H9 (cell line): Measurements from ENCODE around the gene NCS1. TPM values are rescaled to one million over a fixed set of nuclear protein-coding genes. Genes with fewer than 3 reads are reported as not detected.

Experiments
- DNase-seq: peaks from one replicate; pipeline ENCODE4 v3.0.0-alpha.2; 2017
- H2AFZ ChIP-seq: one replicate; pipeline ENCODE4 v1.6.1; 2013; ENCODE audit warnings: mild to moderate bottlenecking, low read length, control low read depth, moderate library complexity
- H2AK5ac ChIP-seq: 2 replicates; pipeline ENCODE4 v1.6.1; 2013; ENCODE audit warnings: low read length, control low read depth, mixed read lengths; ENCODE audit not compliant: insufficient read length
- H2BK120ac ChIP-seq: one replicate; pipeline ENCODE4 v1.6.1; 2013; ENCODE audit warnings: low read depth, mild to moderate bottlenecking, low read length, control low read depth, inconsistent platforms; ENCODE audit not compliant: poor library complexity, severe bottlenecking
- H2BK12ac ChIP-seq: 2 replicates; pipeline ENCODE4 v1.6.1; 2013; ENCODE audit warnings: low read length, control low read depth, mixed read lengths, low read depth; ENCODE audit not compliant: insufficient read length
- H2BK15ac ChIP-seq: 2 replicates; pipeline ENCODE4 v1.6.1; 2013; ENCODE audit warnings: low read depth, low read length, control low read depth
- H2BK20ac ChIP-seq: one replicate; pipeline ENCODE4 v1.6.1; 2013; ENCODE audit warnings: low read depth, mild to moderate bottlenecking, low read length, control low read depth, inconsistent platforms; ENCODE audit not compliant: poor library complexity, severe bottlenecking
- H2BK5ac ChIP-seq: 2 replicates; pipeline ENCODE4 v1.6.1; 2013; ENCODE audit warnings: low read length, control low read depth, mixed read lengths; ENCODE audit not compliant: insufficient read length
- H3K14ac ChIP-seq: 2 replicates; pipeline ENCODE4 v1.6.1; 2013; ENCODE audit warnings: low read length, control low read depth; ENCODE audit not compliant: insufficient read depth
- H3K18ac ChIP-seq: 2 replicates; pipeline ENCODE4 v1.6.1; 2013; ENCODE audit warnings: low read depth, mild to moderate bottlenecking, mixed read lengths, low read length, control low read depth; ENCODE audit not compliant: insufficient read length
- H3K23ac ChIP-seq: 2 replicates; pipeline ENCODE4 v1.6.1; 2013; ENCODE audit warnings: low read length, control low read depth, mixed read lengths, low read depth; ENCODE audit not compliant: insufficient read length
- H3K23me2 ChIP-seq: 2 replicates; pipeline ENCODE4 v1.6.1; 2013; ENCODE audit warnings: low read depth, mild to moderate bottlenecking, mixed read lengths, low read length, control low read depth; ENCODE audit not compliant: insufficient read length, poor library complexity, severe bottlenecking
- H3K27ac ChIP-seq: 2 replicates; pipeline ENCODE4 v1.5.1; 2013; ENCODE audit warnings: low read length, control low read depth, mixed read lengths, low read depth; ENCODE audit not compliant: insufficient read length
- H3K27me3 ChIP-seq: 2 replicates; pipeline ENCODE4 v1.6.1; 2013; ENCODE audit warnings: low read length, control low read depth, inconsistent platforms; ENCODE audit not compliant: insufficient read depth
- H3K4ac ChIP-seq: 2 replicates; pipeline ENCODE4 v1.6.1; 2013; ENCODE audit warnings: low read depth, mild to moderate bottlenecking, control low read depth, inconsistent platforms, low read length, moderate library complexity
- H3K4me1 ChIP-seq: 2 replicates; pipeline ENCODE4 v1.6.1; 2013; ENCODE audit warnings: low read length, control low read depth, inconsistent platforms; ENCODE audit not compliant: insufficient read depth
- H3K4me2 ChIP-seq: 2 replicates; pipeline ENCODE4 v1.6.1; 2013; ENCODE audit warnings: low read length, control low read depth, mixed read lengths; ENCODE audit not compliant: insufficient read length, insufficient read depth
- H3K56ac ChIP-seq: 2 replicates; pipeline ENCODE4 v1.6.1; 2013; ENCODE audit warnings: low read depth, mild to moderate bottlenecking, mixed read lengths, low read length, control low read depth; ENCODE audit not compliant: insufficient read length
- H3K79me1 ChIP-seq: 2 replicates; pipeline ENCODE4 v1.6.1; 2013; ENCODE audit warnings: low read depth, mild to moderate bottlenecking, moderate library complexity, low read length, control low read depth, inconsistent platforms; ENCODE audit not compliant: insufficient read depth, poor library complexity, severe bottlenecking
- H3K79me2 ChIP-seq: 2 replicates; pipeline ENCODE4 v1.6.1; 2013; ENCODE audit warnings: low read length, control low read depth, inconsistent platforms; ENCODE audit not compliant: insufficient read depth
- H3K9ac ChIP-seq: 2 replicates; pipeline ENCODE4 v1.6.1; 2013; ENCODE audit warnings: low read length, control low read depth, mixed read lengths; ENCODE audit not compliant: insufficient read length; ENCODE audit errors: extremely low read depth
- H3K9me3 ChIP-seq: one replicate; pipeline ENCODE4 v1.6.1; 2013; ENCODE audit warnings: low read depth, low read length, inconsistent platforms; ENCODE audit not compliant: control insufficient read depth
- H3T11ph ChIP-seq: one replicate; pipeline ENCODE4 v1.6.1; 2013; ENCODE audit warnings: mild to moderate bottlenecking, low read length, control low read depth, inconsistent platforms
- H4K20me1 ChIP-seq: one replicate; pipeline ENCODE4 v1.6.1; 2013; ENCODE audit not compliant: control insufficient read depth, insufficient read length, insufficient read depth
- H4K5ac ChIP-seq: 2 replicates; pipeline ENCODE4 v1.6.1; 2013; ENCODE audit warnings: low read depth, mild to moderate bottlenecking, mixed read lengths, low read length, control low read depth; ENCODE audit not compliant: insufficient read length
- H4K8ac ChIP-seq: replicated peaks from 2 replicates; pipeline ENCODE4 v1.6.1; 2013; ENCODE audit warnings: low read length, control low read depth, mixed read lengths, low read depth; ENCODE audit not compliant: insufficient read length
- H4K91ac ChIP-seq: 2 replicates; pipeline ENCODE4 v1.6.1; 2013; ENCODE audit warnings: low read depth, mild to moderate bottlenecking, moderate library complexity, mixed read lengths, low read length, control low read depth; ENCODE audit not compliant: insufficient read length
- H3K27ac Mint-ChIP-seq, 3 experiments: 2 replicates in 2 of 3; 3 replicates in 1 of 3; pipeline ENCODE4 v1.8.0; 2020 to 2021; ENCODE audit warnings: mixed read lengths in 3 of 3, mild to moderate bottlenecking in 1 of 3, moderate library complexity in 1 of 3
- H3K27me3 Mint-ChIP-seq: 2 replicates; pipeline ENCODE4 v1.8.0; 2021; ENCODE audit warnings: low read depth, mild to moderate bottlenecking, moderate library complexity, mixed read lengths
- H3K36me3 Mint-ChIP-seq, 3 experiments: 2 replicates in 2 of 3; 3 replicates in 1 of 3; pipeline ENCODE4 v1.8.0; 2020 to 2021; ENCODE audit warnings: low read depth in 3 of 3, mixed read lengths in 3 of 3; ENCODE audit not compliant: insufficient read depth in 1 of 3
- H3K4me1 Mint-ChIP-seq, 2 experiments: 2 replicates each; pipeline ENCODE4 v1.8.0; 2020; ENCODE audit warnings: mixed read lengths in 2 of 2
- H3K4me3 Mint-ChIP-seq, 2 experiments: 2 replicates in 1 of 2; 3 replicates in 1 of 2; pipeline ENCODE4 v1.8.0; 2020 to 2021; ENCODE audit warnings: mild to moderate bottlenecking in 2 of 2, mixed read lengths in 2 of 2, moderate library complexity in 1 of 2
- H3K9me3 Mint-ChIP-seq, 2 experiments: 2 replicates in 1 of 2; 3 replicates in 1 of 2; pipeline ENCODE4 v1.8.0; 2020; ENCODE audit warnings: mild to moderate bottlenecking in 2 of 2, mixed read lengths in 2 of 2, moderate library complexity in 1 of 2
- CTCF ChIP-seq: fragments of 200-600 bp; sonication (generic); conservative IDR thresholded peaks from 3 replicates; pipeline ENCODE4 v1.8.0; 2021; ENCODE audit warnings: antibody characterized with exemption, mild to moderate bottlenecking
- WGBS: extraction: QIAGEN DNeasy Blood & Tissue Kit; methylation state at CpG from one replicate; pipeline ENCODE4 v1.1.7; 2013; ENCODE audit warnings: missing lambda C conversion rate, low lambda C conversion rate, mixed read lengths; ENCODE audit not compliant: insufficient read length; ENCODE audit errors: extremely low coverage; 5-methylcytosine and 5-hydroxymethylcytosine counted together
- total RNA-seq: library from RNA; stranded (reverse); gene quantifications from 2 replicates; pipeline ENCODE4 v1.2.1, GENCODE V29; 2021

The NCS1 gene
- total RNA-seq, 1 experiment from 2014 or later = 38.1 TPM

- no peak overlapping the region for H2BK12ac ChIP-seq
- H4K8ac ChIP-seq = no peak overlapping the region
- H4K91ac ChIP-seq = no peak overlapping the region
- H3K9me3 ChIP-seq = no peaks in the 10 kb centered on the region
- no peaks in the 10 kb centered on the region for H4K20me1 ChIP-seq
- no peak for DNase-seq
- H3T11ph ChIP-seq = no peak overlapping the region
- H3K23me2 ChIP-seq = no peaks in the 10 kb centered on the region
- H3K4me1 ChIP-seq = peaks cover 6% of the 10 kb centered on the region; the same call in 1 of the 2 replicates
- no peak overlapping the region for H3K9ac ChIP-seq
- no peak overlapping the region for H3K4ac ChIP-seq
- no peaks in the 10 kb centered on the region for H3K9me3 Mint-ChIP-seq
- no peak overlapping the region for H3K4me2 ChIP-seq
- H2AK5ac ChIP-seq = no peak overlapping the region
- no peak overlapping the region for H2BK15ac ChIP-seq
- no peak for TF ChIP-seq CTCF
- H3K27ac Mint-ChIP-seq = no peak overlapping the region
- no CpG with 5 or more reads among the region's 5 CpGs for WGBS
- no peak overlapping the region for H3K4me3 Mint-ChIP-seq
- H3K27me3 Mint-ChIP-seq = peaks cover 4% of the 10 kb centered on the region; the same call in 1 of the 2 replicates
- no peaks in the 10 kb centered on the region for H3K27me3 ChIP-seq
- H3K27ac ChIP-seq = no peak overlapping the region
- no peak overlapping the region for H2BK20ac ChIP-seq
- no peaks in the 10 kb centered on the region for H3K79me2 ChIP-seq
- H3K18ac ChIP-seq = no peak overlapping the region
- H3K14ac ChIP-seq = no peak overlapping the region
- no peak overlapping the region for H3K56ac ChIP-seq
- no peak overlapping the region for H2AFZ ChIP-seq
- H3K4me1 Mint-ChIP-seq = peaks cover 18 to 32% of the 10 kb centered on the region in 2 experiments
- H2BK120ac ChIP-seq = no peak overlapping the region
- no peak overlapping the region for H2BK5ac ChIP-seq
- H3K36me3 Mint-ChIP-seq = no peaks in the 10 kb centered on the region
- no peak overlapping the region for H3K23ac ChIP-seq
- no peak overlapping the region for H4K5ac ChIP-seq
- no peaks in the 10 kb centered on the region for H3K79me1 ChIP-seq
Observed at GRCh38 chr9:130144703-130145102, 27.5 kb upstream of the NCS1 start.
